GM19467 (cell line): ENCODE data around the gene TMEM203.
"Not testable (repeated sequence)": the region's sequence is repeated elsewhere in the genome, so short reads cannot be mapped to it uniquely, and the experiment has no call there.

Source experiments
- ATAC-seq: cut with Tn5 transposase; IDR thresholded peaks from one replicate; pipeline ENCODE4 v1.9.1; 2021; ENCODE audit warnings: mild to moderate bottlenecking, moderate library complexity; ENCODE audit not compliant: unreplicated experiment

Gene TMEM203

GRCh38 chr9:137205126-137206069 lies at the start of gene TMEM203, which contains the start of gene NDOR1:
TSS of gene TMEM203 (minus strand) at chr9:137205648. CDS start at chr9:137205414, 234 bp downstream.
TSS of gene NDOR1 (plus strand) at chr9:137205700. CDS start at chr9:137205778, 78 bp downstream.
- peak; percentile 45 for ATAC-seq

DNA sequence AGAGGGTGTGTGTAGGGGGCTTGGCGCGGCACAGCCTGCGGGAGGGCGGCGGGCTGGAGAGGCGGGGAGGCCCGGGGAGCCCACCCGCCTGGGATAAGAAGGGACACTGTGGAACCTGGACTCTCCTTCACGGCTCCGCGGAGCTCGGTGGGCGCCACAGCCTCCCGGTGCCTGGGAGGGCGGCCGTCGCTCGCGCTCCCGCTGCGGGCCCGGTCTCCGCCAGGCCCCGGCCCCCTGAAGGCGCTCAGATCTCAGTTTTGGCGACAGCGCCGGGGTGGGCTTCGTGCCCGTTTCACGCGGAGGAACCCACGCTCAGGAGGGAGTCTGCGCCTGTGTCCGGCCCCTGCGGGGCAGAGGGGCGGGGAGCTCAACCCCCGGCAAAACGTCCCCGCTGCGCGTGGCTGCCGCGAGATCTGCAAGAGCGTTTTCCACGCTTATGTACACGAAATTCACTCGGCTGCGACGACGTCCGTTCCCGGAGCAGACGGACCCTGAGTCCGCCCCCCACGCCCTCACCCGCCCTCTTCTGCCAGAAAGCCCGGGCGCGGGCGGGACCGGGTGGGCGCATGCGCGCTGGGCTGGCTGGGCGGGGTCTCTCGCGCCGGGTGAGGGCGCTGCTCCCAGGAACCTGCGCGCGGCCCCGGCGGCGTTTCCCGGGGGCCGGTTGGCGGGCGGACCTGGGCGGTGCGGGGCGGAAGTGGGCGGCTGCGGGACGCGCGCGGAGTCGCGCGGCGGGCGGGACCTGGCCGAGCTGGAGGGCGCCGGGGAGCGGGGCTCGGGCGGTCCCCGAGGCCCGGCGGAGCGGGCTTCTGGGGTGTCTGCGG lies 49.4 kb upstream of the TMEM203 start, which contains the start of gene NELFB:
NELFB (plus strand) TSS at position 704 of the 824 bp plus-strand sequence.
- peak; percentile 68 for ATAC-seq

DNA sequence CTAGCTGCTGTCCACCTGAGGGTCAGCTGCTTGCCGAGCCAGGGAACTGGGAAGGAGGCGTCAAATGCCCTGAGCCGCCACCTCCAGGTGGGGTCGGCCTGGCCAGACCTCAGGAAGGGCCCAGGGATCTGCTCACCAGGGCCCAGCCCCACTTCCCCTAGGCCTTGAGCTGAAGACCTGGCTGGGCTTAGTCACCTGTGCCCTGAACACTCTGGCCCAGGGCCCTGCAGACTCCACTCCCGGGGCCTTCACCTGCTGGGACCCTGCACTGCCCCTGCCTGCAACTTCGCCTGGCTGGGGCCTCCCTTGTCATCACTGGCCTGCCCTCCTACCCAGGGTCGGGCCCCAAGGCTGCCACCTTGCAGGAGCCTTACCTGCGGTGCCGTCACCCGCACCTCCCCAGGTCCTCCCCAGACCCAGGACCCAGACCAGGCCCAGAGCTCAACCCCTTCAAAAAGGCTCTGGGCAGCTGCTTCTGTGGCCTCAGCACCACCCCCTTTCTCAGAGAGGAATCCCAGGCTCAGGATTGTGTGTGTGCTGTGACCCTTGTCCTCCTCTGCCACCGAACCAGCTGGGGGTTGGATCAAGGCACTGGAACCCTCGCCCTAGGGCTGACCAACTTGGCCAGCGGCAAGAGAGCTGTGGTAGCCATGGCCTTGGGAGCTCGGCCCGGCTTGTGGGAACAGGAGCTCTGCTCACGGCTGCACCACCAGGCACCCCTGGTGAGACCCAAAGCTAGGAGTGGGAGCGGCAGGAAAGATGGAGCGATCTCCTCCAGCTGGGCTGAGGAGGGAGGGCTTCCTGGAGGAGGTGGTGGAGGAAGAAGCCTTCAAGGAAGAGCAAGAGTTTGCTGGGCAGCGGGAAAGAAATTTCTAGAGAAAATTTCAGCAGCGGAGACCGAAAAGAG lies 48.5 kb upstream of the TMEM203 start:
- no peak for ATAC-seq

- no peak for ATAC-seq
Measured at GRCh38 chr9:137252555-137253506, 47.4 kb upstream of the TMEM203 start.

DNA sequence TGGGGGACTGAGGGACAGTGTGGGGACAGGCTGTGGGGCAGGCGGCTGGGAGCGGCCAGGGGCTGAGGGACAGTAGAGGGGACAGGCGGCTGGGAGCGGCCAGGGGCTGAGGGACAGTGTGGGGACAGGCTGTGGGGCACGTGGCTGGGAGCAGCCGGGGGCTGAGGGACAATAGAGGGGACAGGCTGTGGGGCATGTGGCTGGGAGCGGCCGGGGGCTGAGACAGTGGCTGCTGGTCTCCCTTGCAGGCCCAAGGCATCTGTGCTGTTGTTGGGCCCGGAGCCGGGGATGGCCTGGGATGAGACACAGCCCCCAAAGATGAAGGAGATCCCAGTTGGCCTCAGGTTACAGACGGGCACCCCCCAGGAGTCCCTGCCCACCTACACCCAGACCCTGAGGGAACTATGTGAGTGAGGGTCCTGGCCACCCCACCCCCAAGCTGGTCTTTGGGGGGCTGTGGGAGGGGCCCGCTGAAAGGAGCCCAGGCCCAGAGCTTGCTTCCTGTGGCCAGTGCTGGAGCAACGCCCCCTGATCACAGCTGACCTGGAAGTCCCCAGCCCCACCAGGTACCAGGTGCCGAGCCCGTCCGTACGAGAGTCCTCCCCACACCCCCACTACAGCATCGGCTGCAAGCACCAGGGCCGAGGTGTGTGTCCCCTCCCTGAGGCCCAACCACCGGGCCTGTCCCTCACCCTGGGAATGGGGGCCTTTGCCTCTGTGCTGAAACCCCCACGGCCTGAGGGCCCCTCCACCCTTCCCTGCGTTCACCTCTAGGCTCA lies 46.2 kb upstream of the TMEM203 start:
- ATAC-seq, result no peak

- ATAC-seq, result no peak
Measured at GRCh38 chr9:137251194-137251461, 45.7 kb upstream of the TMEM203 start, which contains the start of gene STPG3. TSS of gene STPG3 (plus strand) at chr9:137251286. CDS start at chr9:137251287, 1 bp downstream.

DNA sequence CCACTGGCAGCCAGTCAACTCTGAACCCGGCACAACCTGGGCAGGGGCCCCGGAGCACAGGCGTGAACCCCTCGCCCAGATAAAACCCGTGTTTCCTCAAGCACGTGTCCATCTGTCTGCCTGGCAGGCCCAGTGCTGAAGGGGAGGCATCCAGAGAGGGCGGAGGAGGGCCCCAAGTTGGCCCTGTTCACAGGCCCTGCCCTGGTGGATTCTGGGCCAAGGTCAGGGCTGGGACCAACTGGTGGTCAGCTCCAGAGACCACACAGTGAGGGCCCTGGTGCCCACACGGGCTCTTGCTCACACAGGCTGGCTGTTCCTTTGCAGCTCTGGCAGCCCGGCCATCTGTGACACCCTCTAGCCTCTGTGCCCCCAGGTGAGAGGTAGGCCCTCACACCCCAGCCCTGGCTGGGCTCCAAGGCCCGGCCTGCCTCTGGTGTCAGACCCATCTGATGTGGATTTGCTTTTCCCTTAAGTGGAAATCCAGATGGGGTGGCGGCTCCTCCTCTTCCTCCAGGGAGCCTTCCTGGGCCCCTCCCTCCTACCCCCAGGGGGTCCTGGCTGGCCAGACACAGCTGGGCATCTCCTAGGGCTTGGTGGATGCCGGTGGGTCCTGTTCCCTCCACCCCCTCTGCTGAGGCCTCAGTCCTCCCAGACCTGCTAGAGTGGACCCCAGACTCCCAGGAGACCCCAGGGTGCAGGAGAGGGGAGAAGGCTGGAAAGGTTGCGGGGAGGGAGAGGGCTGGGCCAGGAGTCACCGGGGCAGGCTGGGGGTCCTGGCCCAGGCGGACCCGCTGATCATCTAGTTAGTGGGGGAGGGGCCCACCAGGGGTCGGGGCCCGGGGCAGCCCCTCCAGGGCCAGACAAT lies 45.1 kb upstream of the TMEM203 start:
- no peak for ATAC-seq

DNA sequence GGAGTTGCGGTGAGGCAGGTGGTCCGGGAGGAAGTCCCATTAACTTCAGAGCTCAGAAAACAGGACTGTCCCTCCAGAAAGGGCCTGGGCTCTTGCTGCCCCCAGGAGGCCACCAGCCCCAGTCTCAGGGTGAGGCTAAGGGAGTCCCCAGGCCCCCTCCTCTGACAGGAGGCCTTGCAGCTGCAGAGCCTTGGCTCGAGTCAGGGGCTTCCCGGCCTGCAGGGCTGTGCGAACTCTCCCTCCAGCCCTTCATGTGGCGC lies 42.4 kb upstream of the TMEM203 start:
- ATAC-seq, result no peak

DNA sequence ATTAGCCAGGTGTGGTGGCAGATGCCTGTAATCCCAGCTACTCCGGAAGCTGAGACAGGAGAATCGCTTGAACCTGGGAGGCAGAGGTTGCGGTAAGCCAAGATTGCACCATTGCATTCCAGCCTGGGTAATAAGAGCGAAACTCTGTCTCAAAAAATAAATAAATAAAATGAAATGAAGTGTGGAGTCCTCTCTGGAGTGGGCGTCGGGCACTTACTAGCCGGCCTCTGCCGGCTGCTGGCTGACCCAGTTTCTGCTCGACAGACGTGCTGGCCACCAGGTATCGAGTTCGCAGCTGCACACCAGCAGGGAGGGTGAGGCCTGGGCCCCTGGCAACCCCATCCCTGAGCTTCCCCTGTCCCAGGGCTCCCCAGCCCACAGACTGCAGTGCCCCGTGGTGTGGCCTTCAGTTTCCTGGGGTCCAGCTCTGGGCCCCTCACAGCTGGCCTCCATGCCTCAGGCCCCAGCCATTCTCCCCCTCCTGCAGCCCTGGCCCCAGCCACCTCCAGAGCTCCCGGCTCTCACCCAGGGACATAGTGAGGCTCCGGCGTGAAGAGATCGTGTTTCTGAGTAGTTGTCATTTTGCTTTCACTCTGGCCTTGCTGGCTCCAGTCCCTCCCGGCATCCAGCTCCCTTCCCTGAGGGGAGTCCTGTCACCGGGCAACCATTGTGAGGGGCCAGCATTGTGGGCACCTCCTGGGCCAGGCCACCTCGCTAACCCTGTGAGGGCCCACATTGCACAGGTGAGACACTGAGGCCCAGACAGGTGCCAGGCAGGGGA lies 41.9 kb upstream of the TMEM203 start:
- no peak for ATAC-seq

DNA sequence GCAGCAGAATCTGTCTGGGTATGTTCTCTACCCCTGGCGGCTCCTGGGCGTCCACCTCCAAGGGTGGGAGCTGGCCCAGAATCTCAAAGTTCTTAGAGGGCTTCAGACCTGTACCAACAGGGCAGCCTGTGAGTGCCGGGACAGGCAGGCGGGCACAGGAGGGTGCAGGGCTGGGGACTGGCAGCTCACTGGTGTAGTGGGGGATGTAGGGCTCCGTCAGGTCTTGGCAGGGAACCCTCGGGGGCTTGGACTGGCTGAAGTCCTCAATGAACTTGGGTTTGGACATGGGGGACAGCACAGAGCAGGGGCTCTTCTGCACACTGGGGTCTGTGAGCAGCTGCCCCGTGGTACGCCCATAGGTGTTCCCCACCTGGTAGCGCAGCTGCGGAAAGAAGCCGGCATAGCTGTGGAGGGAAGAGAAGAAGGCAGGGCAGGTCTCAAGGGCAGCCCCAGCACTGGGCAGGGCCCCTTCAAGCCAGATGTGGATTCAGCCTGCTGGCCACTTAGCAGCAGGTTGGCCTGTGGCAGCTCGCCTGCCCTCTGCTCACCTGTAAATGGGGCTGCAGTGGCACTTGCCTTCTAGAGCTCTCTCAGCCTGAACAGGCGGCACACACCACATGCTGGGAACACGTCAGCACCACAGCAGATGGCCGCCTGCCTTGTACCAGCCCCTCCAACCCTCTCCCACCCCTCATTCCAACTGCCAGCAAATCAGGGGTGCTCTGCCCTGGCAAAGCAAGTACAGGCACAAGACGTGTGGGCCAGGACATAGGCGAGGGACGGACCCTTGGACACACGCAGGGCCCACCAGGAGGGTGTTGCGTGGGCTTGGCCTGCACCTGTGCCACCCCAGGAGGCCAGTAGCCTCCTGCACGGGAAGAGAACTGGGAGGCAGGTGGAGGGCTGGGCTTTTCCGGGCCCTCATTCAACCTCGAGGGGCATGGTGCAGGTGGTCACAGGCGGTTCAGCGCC lies 40.3 kb upstream of the TMEM203 start:
- ATAC-seq, result no peak

- no peak for ATAC-seq
Measured at GRCh38 chr9:137244486-137245449, 39.3 kb upstream of the TMEM203 start.

DNA sequence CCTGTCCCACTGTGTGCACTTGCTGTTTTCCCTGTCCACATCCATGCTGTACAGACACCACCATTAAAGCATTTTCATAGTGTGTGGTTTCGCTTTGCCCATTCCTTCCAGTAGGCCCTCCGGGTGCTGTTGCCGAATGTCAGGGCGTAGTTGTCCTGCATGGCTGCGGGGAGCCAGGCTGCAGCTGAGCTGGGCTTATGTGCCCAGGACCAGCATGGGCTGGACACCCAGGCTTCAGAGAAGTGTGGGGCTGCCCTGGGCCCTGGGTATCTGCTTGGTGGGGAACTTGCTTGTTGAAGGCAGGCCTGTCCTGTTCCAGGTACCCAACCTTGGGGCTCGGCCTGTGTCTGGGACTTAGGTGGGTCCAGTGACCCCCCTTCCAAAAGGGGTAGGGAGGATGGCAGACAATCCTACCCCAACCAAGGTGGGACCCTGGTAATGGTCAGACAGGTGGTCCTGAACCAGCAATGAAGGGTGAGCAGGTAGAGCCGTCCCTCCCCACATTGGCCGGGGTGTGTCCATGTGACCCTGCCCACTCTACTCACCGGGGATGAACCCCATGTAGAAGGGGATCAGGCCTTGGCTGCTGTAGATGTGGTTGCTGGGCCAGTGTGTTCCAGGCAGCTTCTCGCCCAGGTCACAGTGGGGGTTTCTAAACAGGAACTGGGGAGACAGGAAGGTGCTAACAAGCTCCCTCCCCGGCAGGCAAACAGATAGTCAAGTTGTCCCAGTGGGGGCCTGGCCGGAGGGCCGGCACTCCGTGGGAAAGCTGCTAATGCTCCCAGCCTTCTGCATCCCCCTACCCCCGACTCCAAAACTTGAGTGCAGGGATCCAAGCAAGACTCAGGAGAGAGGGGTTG lies 38.4 kb upstream of the TMEM203 start:
- no peak for ATAC-seq

GRCh38 chr9:137243266-137243625 lies 37.8 kb upstream of the TMEM203 start:
- not testable (repeated sequence) for ATAC-seq
